Vagina (tissue), 2 donors: ENCODE measurements around the gene RPS17.

Experiments used
- POLR2A ChIP-seq, 2 donors: fragments of 450-650 bp; IDR thresholded peaks; one replicate each; pipeline ENCODE4 v1.6.1; 2017; ENCODE audit warnings: antibody characterized with exemption in 2 of 2, mild to moderate bottlenecking in 2 of 2, moderate library complexity in 2 of 2
- POLR2AphosphoS5 ChIP-seq, 2 donors: sonication (generic); formaldehyde crosslinking; IDR thresholded peaks; one replicate each; pipeline ENCODE4 v1.9.0; 2017; ENCODE audit warnings: antibody characterized with exemption in 2 of 2, mild to moderate bottlenecking in 2 of 2, low read depth in 1 of 2; ENCODE audit not compliant: insufficient read depth in 1 of 2
- TF ChIP-seq, protein P1 (sequence below), 3 experiments: fragments of 450-650 bp in 2 of 3; fragments of 200-600 bp in 1 of 3; sonication (generic) in 1 of 3; IDR thresholded peaks; one replicate each; pipeline ENCODE4 v1.5.1; 2017 to 2019; ENCODE audit warnings: antibody characterized with exemption in 3 of 3, mild to moderate bottlenecking in 2 of 3, moderate library complexity in 2 of 3

DNA sequence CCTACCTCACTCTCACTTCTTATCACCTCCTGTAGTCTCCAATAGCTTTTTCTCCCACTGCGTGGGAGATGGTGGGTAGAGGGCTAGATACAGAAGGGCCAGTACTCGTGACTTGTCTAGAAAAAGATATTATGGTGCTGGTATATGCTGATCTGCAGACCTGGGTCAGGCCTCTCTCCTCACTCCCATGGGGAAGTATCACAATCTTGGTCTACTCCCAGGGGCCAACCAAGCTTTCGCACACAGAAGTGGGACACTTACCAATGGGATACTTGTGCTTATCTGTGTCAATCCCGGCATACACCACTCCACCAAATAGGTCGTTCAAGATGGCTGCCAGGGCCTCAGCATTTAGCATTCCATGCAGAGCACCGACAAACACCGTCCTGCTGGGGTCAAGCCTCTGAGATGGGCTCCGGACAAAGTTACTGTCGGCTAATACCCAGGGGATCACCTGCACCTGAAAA lies 9.0 kb upstream of the RPS17 start:
- TF ChIP-seq, protein P1, sequence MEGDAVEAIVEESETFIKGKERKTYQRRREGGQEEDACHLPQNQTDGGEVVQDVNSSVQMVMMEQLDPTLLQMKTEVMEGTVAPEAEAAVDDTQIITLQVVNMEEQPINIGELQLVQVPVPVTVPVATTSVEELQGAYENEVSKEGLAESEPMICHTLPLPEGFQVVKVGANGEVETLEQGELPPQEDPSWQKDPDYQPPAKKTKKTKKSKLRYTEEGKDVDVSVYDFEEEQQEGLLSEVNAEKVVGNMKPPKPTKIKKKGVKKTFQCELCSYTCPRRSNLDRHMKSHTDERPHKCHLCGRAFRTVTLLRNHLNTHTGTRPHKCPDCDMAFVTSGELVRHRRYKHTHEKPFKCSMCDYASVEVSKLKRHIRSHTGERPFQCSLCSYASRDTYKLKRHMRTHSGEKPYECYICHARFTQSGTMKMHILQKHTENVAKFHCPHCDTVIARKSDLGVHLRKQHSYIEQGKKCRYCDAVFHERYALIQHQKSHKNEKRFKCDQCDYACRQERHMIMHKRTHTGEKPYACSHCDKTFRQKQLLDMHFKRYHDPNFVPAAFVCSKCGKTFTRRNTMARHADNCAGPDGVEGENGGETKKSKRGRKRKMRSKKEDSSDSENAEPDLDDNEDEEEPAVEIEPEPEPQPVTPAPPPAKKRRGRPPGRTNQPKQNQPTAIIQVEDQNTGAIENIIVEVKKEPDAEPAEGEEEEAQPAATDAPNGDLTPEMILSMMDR (IDR thresholded peaks at IDR 0.05), result no peak
- TF ChIP-seq POLR2A (IDR thresholded peaks at IDR 0.05) (no peak), POLR2AphosphoS5 (IDR thresholded peaks at IDR 0.05; ENCODE audit: insufficient read depth in 1 of 2, low read depth in 1 of 2) (no peak)
